ENCODE results near the gene TNRC6A.
A peak's percentile ranks its signal among the peaks of the same experiment; 100 is the strongest.
"Not testable (repeated sequence)": the region's sequence is repeated elsewhere in the genome, so short reads cannot be mapped to it uniquely, and the experiment has no call there.

The TNRC6A gene

DNA sequence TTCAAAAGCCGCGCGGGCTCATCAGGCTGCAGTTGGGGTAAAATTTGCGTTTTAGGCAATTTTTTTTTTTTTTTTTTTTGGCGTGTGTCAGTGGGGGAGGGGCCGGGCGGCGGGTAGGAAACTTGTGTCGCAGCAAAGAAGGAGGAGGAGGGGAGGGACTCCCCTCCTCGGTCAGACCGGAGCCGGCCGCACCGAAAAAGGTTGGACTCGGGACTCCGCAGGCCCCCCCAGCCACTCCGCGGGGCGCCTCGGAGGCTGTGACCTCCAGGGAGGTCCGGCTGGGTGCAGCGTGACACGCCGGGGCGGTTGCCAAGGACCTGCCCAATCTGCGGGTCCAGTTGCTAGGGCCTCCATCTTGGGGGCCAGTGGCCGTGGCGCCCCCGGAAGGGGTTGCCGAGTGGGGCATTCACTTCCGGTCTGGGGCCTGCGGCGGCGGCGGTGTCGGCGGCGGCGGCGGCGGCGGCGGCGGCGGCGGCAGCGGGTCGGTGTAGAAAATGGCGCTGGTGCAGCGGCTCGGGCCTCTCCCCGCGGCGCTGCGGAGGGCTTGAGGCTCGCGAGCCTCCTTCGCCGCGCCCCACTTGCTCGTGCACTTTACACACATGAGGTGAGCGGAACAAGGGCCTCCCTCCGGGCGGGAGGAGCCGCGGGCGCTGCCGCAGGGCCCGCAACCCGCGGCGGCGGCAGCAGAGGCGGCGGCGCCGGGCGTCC is at the start of gene TNRC6A:
Gene TNRC6A (plus strand): TSS at position 409 of the 708 bp plus-strand sequence. CDS start 191 bp downstream, at position 600.
- DNase-seq: peak; percentile 90

DNA sequence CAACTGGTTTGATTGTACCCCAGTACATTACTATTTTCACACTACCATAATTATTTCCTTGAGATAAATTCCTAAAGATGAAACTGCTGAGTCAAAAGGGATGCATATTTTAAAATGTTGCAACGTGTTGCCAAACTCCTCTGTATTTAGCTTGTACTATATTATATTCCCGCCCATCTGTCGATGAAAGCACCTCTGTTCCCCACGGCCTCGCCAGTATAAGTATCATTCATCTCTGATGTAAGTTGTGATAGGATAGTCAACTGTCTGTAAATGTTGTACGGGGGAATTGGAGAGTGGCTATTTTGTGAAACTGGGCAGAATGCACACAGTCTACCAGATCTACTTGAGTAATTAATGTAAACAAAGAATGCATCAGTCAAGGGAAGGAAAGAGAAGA is 47.7 kb upstream of the TNRC6A start:
- DNase-seq: peak; percentile 69

- DNase-seq: no peak
Observed at GRCh38 chr16:24683250-24683649, 46.2 kb upstream of the TNRC6A start.

DNA sequence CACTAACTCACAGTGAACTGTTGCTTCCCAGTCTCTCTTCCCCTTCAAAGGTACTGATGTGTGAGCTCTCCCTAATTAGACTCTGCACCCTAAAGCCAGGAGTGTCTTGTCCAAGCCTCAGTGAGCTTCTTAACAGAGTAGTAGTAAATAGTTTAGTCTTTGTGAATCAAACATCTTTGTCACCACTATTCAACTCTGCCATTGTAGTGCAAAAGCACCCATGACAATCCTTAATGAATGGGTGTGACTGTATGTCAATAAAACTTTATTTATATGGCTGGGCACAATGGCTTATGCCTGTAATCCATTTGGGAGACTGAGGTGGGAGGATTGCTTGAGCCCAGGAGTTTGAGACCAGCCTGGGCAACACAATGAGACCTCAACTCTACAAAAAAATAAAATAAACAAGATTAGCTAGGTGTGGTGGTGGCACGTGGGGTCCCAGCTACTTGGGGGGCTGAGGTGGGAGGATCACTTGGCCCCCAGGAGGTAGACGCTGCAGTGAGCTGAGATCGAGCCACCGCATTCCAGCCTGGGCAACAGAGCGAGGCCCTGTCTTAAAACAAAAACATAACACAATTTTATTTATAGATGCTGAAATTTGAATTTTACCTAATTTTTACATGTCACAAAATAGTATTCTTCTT is 45.5 kb upstream of the TNRC6A start:
- no peak for DNase-seq

- DNase-seq: peak; percentile 81
Observed at GRCh38 chr16:24685539-24686432, 43.7 kb upstream of the TNRC6A start.

- no peak for DNase-seq
Observed at GRCh38 chr16:24686678-24687077, 42.8 kb upstream of the TNRC6A start.

- DNase-seq: no peak
Observed at GRCh38 chr16:24688359-24688758, 41.1 kb upstream of the TNRC6A start.

GRCh38 chr16:24689128-24689527 is 40.3 kb upstream of the TNRC6A start:
- DNase-seq: peak; percentile 59

DNA sequence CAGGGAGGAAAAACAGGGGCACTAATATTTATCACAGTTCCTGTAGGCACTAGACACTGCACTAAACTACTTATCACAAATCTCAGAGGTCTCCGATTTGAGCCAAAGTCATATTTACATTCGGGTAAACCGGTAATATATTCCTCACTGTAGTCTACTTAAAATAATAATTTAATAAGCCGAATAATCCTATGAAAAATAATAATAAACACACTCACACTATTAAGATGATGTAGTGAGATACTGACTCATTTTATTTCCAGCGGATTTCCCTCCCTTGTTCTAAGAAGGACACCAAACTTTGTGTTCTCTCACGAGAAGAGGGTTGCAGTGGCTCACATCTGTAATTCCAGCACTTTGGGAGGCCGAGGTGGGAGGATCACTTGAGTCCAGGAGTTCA is 36.6 kb upstream of the TNRC6A start:
- no peak for DNase-seq

DNA sequence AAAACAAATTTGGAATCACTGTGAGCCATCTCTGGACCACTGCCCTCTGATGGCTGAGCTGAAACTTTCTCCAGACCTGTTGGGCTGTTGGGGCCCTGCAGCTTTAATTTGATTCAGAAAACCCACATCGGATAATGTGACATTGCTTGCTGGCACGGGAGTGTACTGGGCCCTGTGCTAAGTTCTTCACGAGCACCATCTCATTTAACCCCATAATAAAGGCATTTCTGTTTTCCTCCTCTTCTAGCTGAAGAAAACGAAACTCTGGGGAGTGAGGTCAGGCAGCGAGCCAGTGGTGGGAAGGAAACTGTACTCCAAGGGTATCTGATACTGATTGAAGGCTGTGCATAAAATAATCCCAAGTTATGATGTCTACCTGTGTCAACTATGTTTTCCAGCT is 34.5 kb upstream of the TNRC6A start:
- DNase-seq: no peak

DNA sequence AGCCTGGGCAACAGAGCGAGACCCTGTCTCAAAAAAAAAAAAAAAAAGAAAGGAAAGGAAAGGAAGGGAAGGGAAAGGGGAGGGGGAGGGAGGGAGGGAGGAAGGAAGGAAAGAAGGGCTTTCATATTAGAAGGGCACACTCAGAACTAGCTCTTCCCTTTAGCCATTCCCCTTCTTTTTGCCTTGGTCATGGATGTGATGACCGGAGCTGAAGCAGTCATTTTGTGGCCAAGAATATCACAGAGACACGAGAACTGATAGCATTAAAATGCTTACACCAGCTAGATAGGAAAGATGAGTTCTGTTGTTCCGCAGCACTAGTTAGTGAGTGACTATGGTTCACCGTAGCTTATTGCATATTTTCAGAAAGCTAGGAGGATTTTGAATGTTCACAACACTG is 32.8 kb upstream of the TNRC6A start:
- no peak for DNase-seq

- no peak for DNase-seq
Observed at GRCh38 chr16:24698308-24698707, 31.1 kb upstream of the TNRC6A start.

GRCh38 chr16:24699151-24699723 is 30.2 kb upstream of the TNRC6A start:
- no peak for DNase-seq

GRCh38 chr16:24700549-24701392 is 28.7 kb upstream of the TNRC6A start:
- peak; percentile 100 for DNase-seq

GRCh38 chr16:24701521-24701951 is 27.9 kb upstream of the TNRC6A start:
- peak; percentile 76 for DNase-seq

- not testable (repeated sequence) for DNase-seq
Observed at GRCh38 chr16:24707760-24708159, 21.7 kb upstream of the TNRC6A start.

DNA sequence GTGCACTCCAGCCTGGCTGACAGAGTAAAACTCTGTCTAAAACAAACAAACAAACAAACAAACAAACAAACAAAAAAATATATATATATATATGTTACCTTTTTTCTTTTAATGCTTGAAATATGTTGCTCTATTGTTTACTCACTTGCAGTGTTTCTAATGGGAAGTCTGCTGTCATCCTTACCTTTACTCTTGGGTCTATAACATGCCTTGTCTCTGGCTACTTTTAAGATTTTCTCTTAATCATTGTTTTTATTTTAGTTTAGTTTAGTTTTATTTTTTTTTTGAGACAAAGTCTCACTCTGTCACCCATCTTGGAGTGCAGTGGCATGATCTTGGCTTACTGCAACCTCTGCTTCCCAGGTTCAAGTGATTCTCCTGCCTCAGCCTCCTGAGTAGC is 16.1 kb upstream of the TNRC6A start:
- DNase-seq: no peak

GRCh38 chr16:24717411-24717810 is 12.0 kb upstream of the TNRC6A start:
- peak; percentile 81 for DNase-seq

DNA sequence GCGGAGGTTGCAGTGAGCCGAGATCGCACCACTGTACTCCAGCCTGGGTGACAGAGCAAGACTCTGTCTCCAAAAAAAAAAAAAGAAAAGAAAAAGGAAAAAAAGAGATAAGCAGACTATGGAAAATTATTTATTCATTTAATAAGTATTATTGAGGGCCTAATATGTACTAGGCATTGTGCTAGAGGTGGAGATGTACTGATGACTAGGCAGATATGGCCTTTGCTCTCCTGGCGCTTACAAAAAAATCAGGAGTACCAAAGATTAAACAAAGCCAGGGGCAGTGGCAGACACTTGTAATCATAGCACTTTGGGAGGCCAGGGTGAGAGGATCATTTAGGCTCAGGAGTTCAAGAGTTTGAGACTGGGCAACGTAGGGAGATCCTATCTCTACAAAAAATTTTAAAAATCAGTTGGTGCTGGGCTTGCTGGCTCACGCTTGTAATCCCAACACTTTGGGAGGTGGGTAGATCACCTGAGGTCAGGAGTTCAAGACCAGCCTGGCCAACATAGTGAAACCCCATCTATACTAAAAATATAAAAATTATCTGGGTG is 10.4 kb upstream of the TNRC6A start:
- no peak for DNase-seq

DNA sequence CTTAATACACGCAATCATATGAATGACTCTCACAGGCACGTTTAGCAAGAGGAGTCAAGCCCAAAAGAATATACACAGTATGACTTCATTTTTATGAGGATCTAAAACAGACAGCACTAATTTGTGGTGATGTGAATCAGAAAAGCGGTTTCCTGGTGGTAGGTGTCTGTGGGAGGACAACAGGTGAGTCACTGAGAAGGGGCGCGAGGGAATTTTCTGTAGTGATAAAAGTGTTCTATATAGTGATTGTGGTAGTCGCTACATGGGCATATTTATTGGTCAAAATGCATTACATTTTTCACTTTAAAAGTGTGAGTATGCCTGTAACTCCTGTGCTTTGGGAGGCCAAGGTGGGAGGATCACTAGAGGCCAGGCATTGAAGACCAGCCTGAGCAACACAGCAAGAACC is 7.6 kb upstream of the TNRC6A start:
- DNase-seq: peak; percentile 47

DNA sequence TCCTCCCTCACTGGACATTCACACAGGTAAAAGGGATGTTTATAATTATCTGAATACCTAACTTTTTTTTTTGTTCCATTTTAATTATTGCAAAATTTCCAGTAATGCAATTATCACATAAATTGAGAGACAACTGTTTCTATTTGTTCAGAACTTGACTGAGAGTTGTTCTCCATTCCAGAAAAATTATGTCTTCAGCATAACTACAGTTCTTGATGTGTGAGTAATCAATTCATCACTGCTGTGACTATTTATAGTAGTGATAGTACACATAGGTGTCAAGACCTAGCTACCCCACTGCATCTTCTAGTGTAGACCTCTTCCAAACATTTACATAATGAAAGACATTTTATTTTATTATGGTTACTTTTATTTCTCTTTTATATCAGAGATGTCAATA is 5.8 kb upstream of the TNRC6A start:
- DNase-seq: peak; percentile 61

DNA sequence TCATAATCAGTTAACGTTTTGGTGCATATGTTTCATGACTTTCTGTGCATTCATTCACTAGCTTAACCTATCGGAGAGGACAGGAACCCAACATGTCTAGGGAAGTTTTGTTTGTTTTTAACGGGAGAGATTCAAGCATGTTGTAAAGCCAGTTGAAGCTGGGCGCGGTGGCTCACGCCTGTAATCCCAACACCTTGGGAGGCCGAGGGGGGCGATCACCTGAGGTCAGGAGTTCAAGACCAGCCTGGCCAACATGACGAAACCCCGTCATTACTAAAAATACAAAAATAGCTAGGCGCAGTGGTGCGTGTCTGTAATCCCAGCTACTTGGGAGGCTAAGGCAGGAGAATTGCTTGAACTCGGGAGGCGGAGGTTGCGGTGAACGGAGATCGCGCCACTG is 1.4 kb upstream of the TNRC6A start:
- DNase-seq: no peak

Measured in fibroblast of skin of right biceps (primary cell).